ENCODE measurements around the gene SIRPD. TPM values are rescaled to one million over a fixed set of nuclear protein-coding genes. Genes with fewer than 3 reads are reported as not detected.

SIRPD gene
- total and polyA plus RNA-seq, 2 donors (not counting 1 experiment from before 2014, with no cell fraction given): not detected

DNA sequence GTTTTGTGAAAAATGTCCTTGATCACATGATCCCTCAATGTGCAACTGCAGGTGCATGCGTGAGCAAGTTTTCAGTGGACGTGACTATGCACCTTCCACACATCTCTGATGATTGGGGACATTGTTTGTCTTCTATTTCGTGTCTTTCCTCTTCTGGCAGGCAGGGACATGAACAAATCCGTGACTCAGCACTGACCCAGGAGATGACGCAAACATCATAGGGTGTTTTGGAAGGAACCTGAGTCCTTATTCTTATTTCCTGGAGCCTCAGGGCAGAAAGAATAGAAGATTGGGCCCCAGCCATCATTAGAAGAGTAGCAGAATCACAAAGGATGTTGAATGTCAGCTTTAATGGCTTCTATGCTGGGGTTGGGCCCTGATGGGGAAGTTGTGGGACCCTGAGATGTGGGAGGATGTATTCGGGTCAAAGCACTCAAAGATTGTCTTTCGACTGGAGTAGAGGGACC is 11.9 kb upstream of the SIRPD start:
- ChIA-PET POLR2A (no interaction called here), CTCF (no interaction called here)
- no peaks in the 10 kb centered on the region for H3K9me3 ChIP-seq (ENCODE audit: control extremely low read depth in 1 of 3, control insufficient read depth in 2 of 3, insufficient read depth in 1 of 3, low read length in 2 of 3)
- H3K4me1 Mint-ChIP-seq: no peaks in the 10 kb centered on the region
- WGBS (ENCODE audit: insufficient coverage): 74% methylated on average over 5 of the region's 7 CpGs
- no peaks in the 10 kb centered on the region for H4K20me1 ChIP-seq (ENCODE audit: control insufficient read depth, insufficient read depth, low read length, poor library complexity, severe bottlenecking)
- no peak overlapping the region for H3K27ac ChIP-seq (ENCODE audit: low read length in 2 of 2)
- H3K4me3 Mint-ChIP-seq: no peak overlapping the region
- peaks cover 21% of the 10 kb centered on the region for H3K27me3 Mint-ChIP-seq
- H3K36me3 ChIP-seq (replicated peaks in 1 of 2; ENCODE audit: control extremely low read depth in 1 of 2, control insufficient read depth in 1 of 2, extremely low read depth in 1 of 2, insufficient read depth in 2 of 2, low read length in 1 of 2): no peaks in the 10 kb centered on the region
- TF ChIP-seq EZH2 (IDR thresholded peaks at IDR 0.05; ENCODE audit: borderline replicate concordance, insufficient read depth, low read depth, low read length, poor library complexity, severe bottlenecking): no peak
- TF ChIP-seq, protein P1, sequence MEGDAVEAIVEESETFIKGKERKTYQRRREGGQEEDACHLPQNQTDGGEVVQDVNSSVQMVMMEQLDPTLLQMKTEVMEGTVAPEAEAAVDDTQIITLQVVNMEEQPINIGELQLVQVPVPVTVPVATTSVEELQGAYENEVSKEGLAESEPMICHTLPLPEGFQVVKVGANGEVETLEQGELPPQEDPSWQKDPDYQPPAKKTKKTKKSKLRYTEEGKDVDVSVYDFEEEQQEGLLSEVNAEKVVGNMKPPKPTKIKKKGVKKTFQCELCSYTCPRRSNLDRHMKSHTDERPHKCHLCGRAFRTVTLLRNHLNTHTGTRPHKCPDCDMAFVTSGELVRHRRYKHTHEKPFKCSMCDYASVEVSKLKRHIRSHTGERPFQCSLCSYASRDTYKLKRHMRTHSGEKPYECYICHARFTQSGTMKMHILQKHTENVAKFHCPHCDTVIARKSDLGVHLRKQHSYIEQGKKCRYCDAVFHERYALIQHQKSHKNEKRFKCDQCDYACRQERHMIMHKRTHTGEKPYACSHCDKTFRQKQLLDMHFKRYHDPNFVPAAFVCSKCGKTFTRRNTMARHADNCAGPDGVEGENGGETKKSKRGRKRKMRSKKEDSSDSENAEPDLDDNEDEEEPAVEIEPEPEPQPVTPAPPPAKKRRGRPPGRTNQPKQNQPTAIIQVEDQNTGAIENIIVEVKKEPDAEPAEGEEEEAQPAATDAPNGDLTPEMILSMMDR (IDR thresholded peaks at IDR 0.05): no peak
- no peak overlapping the region for H3K4me2 ChIP-seq (replicated peaks; ENCODE audit: low read depth, low read length, poor library complexity, severe bottlenecking)
- H3K79me2 ChIP-seq (ENCODE audit: control insufficient read depth, insufficient read depth, low read length): no peaks in the 10 kb centered on the region
- H2AFZ ChIP-seq (ENCODE audit: insufficient read depth, low read depth, low read length, poor library complexity, severe bottlenecking): no peak overlapping the region
- intact Hi-C loops (cut with micrococcal nuclease): no loop called here
- no peak overlapping the region for H3K27ac Mint-ChIP-seq
- no peaks in the 10 kb centered on the region for H3K9me3 Mint-ChIP-seq (ENCODE audit: insufficient read depth)
- no peak overlapping the region for H3K4me3 ChIP-seq (ENCODE audit: control extremely low read depth in 1 of 5, extremely low read depth in 1 of 5, insufficient read depth in 1 of 5, low read depth in 2 of 5, low read length in 4 of 5)
- no peak overlapping the region for H3K9ac ChIP-seq (ENCODE audit: low read length)
- no peaks in the 10 kb centered on the region for H3K27me3 ChIP-seq (replicated peaks in 1 of 4; ENCODE audit: control extremely low read depth in 1 of 4, control insufficient read depth in 3 of 4, insufficient read depth in 4 of 4, low read length in 3 of 4)
- H3K4me1 ChIP-seq (ENCODE audit: control insufficient read depth in 2 of 2, insufficient read depth in 2 of 2, low read length in 2 of 2): no peaks in the 10 kb centered on the region
- DNase-seq (no peak), ATAC-seq (ENCODE audit: low read depth) (no peak)

DNA sequence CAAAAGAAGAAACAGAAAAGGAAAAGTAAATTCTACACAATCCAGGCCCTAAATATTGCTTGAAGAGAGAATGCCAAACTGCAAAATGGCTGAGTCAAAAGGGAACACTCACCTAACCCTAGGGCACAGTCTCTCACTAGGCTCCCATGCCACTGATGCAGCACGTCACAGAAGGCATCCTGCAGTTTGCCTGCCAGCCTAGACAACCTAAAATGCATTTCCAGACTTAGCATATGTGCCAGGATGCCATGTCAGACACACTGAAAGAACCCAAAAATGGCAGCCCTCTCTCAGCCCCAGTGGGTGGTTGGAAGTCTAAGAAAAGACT is 10.6 kb upstream of the SIRPD start:
- Histone ChIP-seq H3K9ac (ENCODE audit: low read length) (no peak overlapping the region), H3K27me3 (replicated peaks in 1 of 4; ENCODE audit: control extremely low read depth in 1 of 4, control insufficient read depth in 3 of 4, insufficient read depth in 4 of 4, low read length in 3 of 4) (no peaks in the 10 kb centered on the region), H3K4me3 (ENCODE audit: control extremely low read depth in 1 of 5, extremely low read depth in 1 of 5, insufficient read depth in 1 of 5, low read depth in 2 of 5, low read length in 4 of 5) (no peak overlapping the region), H3K9me3 (ENCODE audit: control extremely low read depth in 1 of 3, control insufficient read depth in 2 of 3, insufficient read depth in 1 of 3, low read length in 2 of 3) (no peaks in the 10 kb centered on the region), H3K27ac (ENCODE audit: low read length in 2 of 2) (no peak overlapping the region), H4K20me1 (ENCODE audit: control insufficient read depth, insufficient read depth, low read length, poor library complexity, severe bottlenecking) (no peaks in the 10 kb centered on the region), H3K4me2 (replicated peaks; ENCODE audit: low read depth, low read length, poor library complexity, severe bottlenecking) (no peak overlapping the region), H3K36me3 (replicated peaks in 1 of 2; ENCODE audit: control extremely low read depth in 1 of 2, control insufficient read depth in 1 of 2, extremely low read depth in 1 of 2, insufficient read depth in 2 of 2, low read length in 1 of 2) (no peaks in the 10 kb centered on the region), H2AFZ (ENCODE audit: insufficient read depth, low read depth, low read length, poor library complexity, severe bottlenecking) (no peak overlapping the region), H3K79me2 (ENCODE audit: control insufficient read depth, insufficient read depth, low read length) (no peaks in the 10 kb centered on the region), H3K4me1 (ENCODE audit: control insufficient read depth in 2 of 2, insufficient read depth in 2 of 2, low read length in 2 of 2) (no peaks in the 10 kb centered on the region)
- no peak for DNase-seq
- Mint-ChIP-seq H3K9me3 (ENCODE audit: insufficient read depth) (no peaks in the 10 kb centered on the region), H3K27me3 (peaks cover 22% of the 10 kb centered on the region), H3K4me1 (no peaks in the 10 kb centered on the region), H3K27ac (no peak overlapping the region), H3K4me3 (no peak overlapping the region)
- POLR2A ChIA-PET: no interaction called here
- intact Hi-C loops (cut with micrococcal nuclease): no loop called here
- no peak for ATAC-seq (ENCODE audit: low read depth)
- 75% methylated on average over 1 of the region's 1 CpG for WGBS (ENCODE audit: insufficient coverage)
- CTCF ChIA-PET: no interaction called here
- TF ChIP-seq, protein P1 (IDR thresholded peaks at IDR 0.05): no peak
